C1 segment of cervical spinal cord (tissue), 14 donors: Measurements from ENCODE around the gene FYCO1.

ENCODE experiments used
- DNase-seq, 14 donors: peaks; one replicate each; lab custom pipeline; 2025; lab: John Stamatoyannopoulos, UW

The FYCO1 gene

DNA sequence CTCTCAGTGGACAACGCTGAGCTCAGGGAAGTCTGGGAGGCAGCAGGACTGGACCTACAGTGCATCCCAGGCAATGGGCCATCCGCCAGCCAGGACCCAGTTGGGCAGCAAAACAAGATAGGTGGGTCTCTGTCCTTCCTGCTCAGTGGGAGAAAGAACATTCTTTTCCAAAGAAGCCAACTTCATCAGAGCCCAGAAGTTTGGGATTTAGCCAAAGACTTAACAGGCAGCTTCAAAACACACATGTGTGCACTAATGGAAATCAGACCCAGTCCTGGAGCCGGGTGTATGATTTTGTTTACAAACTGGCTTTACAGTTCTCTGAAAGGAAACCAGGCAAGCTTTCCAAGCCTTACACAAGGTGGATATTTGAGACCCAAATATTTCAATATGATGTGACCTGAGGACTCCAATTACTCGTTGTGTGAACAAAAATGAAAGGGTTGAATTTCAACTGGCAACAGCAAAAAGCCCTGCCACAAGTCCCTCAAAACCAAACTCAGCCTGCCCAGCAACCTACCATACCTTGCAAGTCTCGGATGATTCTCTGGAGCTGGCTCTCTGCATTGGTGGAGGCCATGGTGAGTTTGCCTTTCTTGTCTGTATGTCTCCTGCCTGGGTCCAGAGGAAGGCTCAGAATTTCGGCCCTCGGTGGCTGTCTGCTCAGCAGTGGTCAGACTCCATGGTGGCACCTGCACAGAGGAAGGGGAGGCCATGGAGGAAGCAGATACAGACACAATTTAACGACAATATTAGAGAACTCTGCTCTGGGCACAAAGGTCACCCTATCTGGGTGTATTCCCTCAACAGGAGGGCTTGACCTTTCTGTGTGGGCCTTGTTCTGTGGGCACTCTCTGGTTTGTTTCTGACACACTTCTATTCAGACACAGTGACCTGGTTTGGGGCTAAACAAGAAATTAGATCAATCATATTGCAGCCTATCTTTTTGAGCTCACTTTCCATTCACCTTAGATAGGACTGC is 11.0 kb downstream of the FYCO1 start:
- no peak for DNase-seq

DNA sequence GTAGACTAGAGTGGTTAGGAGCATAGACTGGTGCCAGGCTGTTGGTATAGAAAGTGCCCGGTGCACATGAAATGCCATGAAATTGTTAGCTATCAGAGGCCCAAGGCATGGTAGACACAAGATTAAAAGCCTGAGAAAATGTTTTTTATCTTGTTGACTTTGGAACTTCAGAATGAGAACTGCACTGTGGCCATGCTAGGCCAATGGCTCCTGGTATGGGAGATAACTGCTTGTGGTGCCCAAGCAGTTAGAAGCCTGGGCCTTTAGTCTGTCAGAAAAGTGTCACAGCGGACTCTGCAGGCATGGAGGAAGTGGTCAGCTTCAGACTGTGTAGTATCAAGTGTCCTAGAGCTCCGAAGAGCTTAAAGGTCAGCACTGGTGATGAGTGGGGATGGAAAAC is 11.9 kb downstream of the FYCO1 start:
- no peak for DNase-seq

DNA sequence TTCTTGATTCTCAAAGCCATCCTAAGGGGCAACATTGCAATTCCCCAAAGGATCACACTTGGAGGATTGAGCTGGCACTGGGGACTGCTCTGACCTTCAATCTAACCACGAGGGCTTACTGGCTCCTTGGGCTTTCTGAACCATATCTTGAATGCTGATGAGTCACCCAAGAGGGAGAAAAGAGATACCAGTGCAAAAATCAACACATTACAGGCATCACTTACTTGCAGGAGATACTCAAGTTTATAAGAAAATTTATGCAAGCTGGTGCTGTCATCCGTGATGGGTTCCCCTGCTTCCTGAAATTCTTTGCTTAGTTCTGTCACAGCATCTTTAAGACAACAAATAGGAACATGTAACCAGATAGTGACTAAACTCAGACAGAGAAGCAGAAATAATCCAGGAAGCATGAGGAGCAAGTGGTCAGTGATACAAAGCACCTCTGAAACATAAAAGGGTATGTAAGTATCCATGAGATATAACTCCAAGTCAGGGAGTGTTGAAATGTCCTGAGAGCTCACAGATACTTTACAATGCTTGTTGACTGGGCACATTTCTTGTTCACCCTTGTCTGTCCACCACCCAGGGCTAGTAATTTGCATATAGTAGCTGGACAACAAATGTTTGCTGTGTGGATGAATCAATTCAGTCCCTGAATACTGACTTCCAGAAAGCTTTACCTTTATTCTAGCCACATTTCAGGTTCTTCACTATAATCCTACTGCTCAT is 14.1 kb downstream of the FYCO1 start:
- no peak for DNase-seq

DNA sequence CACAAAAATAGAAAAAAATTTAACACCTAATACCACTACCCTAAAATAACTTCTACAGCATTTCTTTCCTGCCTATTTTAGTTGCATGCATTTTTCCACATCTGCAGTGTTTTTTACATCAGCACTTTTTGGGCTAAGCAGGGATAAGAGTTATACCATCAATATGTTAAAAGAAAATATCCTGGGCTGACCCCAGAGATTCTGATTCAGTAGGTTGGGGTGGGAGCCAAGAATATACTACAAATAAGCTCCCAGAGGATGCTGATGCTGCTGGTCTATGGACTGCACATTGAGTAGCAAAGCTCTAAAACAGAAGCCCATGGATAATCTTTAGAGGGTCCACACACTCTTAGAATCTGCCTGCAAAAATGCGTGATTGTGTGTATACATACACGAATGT is 14.8 kb downstream of the FYCO1 start:
- no peak for DNase-seq

DNA sequence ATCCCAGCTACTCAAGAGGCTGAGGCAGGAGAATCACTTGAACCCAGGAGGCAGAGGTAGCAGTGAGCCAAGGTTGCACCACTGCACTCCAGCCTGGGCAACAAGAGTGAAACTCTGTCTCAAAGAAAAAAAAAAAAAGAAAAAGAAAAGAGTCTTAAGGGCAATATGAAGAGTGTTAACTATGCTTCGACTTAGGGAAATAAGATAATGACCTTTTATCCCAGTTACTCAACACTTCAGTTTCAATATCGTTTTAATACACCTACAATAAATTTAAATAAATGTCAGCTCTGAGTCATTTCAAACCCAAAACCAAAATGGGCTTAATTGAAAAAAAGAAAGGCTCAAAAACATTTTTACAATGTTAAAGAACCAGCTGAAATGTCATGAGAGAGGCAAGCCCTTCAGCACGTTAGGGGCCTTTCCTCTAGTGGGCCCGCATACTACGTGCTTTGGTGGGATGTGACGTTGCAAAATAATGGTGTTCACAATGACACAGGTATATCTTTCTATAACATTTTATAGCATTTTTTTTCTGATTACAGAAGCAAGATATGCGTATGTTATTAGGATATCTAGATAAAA is 15.3 kb downstream of the FYCO1 start:
- no peak for DNase-seq

DNA sequence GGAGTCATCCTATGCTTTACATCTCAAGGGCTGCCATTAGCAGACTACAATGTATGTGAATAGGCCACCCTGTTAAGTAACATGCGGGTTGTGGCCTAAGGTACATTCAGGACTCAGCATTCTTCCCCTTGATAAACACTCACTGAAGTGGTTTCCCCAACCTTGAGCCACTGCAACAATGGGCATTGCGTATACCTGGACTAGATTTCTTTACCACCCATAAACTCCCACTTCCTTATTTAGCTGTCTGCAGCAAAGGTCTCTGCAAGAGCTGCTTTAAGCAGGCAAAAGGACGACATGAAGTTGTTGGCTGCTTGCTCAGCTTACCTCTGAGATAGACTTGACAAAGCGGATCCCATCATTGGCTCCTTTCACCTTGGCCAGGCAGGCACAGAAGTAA is 16.2 kb downstream of the FYCO1 start:
- DNase-seq, result no peak

DNA sequence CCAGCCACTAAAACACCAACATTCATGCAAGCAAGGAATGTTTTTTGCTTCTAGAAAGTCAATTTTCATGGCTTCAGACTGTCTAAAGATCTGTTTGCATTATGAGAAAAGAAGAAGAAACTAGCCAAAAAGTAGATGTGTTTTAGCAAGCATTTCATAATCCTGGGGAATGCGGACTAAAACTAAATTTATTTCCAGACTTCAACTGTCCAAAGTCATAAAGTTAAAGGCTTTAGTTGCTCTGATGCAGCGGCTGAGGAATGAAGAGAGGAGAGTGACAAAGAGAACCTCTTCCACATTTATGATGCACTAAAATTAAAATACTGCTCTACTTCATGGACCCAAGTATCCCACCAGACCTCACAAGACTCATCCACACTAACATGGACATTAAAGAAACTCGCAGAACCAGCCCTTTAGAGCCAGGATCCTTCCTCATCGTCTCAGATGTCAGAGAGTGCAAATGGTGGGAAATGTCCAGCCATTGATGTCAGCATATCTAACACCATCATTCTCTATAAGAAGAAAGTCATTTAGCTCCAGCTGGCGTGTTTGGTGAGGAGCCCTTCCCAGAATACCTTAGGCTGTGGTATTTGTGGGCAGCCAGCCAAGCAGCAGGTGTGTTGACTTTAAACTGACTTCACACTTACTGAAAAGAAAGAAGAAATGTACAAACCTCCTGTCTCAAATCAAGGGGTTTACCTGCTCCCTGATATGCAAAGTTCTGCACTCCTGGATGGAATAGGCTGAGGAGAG is 17.4 kb downstream of the FYCO1 start:
- DNase-seq, result no peak

DNA sequence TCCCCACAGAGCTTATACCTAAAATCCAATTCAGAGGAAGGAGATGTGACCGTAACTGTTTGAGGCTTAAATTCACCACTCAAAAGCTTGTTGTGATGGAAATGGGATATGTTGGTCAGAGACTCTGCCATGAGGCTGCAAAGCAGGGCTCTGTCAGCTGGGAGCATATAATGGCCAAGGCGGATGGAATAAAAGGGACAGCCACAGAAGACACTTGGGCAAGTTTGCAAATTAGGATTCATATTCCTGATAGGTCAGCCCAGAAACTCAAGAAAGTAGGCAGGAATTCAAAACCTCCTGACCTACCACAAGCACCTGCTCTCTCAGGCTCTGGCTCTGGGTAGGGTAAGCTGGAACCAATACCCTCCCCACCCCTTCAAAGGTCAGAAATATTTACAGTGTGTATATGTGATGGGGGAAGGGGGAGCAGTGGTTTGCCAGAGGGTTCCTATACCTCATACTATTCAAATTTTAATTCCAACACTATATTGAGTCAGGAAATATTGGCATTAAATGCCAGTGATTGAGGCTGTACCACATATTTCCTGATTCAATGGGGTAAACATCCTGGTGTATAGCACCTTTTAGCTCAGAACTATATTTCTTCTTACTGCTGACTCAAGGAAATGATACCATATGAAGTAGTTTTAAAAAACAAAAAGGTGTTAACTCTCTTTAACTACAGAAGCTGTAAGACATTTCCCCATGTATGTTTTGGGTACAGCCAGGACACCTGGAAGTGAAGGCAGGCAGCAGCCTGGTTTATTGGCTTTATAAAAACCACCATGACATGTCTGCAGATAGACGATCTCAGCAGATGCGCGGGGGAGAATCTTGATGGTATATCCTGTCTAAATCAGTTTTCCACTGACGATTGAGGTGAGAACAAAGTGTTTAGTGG is 19.2 kb downstream of the FYCO1 start:
- no peak for DNase-seq

DNA sequence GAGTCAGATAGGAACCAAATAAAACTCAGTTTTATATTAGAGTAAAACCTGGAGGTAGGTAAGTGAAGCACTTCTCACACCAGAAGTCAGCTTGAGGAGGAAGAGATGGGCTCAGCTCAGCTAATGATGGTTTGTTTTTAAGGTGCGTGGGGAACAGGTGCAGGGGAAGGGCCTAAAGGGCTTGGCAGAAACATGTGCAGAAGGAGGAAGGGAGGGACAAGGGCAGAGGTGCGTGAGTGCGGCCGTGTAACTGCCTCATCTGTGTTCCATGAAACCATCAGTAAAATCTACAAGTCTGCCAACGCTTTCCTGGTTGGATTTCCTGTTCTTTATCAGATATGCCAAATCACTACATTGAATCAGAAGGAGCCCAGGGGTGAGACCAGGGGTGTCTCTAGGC is 19.9 kb downstream of the FYCO1 start:
- no peak for DNase-seq

DNA sequence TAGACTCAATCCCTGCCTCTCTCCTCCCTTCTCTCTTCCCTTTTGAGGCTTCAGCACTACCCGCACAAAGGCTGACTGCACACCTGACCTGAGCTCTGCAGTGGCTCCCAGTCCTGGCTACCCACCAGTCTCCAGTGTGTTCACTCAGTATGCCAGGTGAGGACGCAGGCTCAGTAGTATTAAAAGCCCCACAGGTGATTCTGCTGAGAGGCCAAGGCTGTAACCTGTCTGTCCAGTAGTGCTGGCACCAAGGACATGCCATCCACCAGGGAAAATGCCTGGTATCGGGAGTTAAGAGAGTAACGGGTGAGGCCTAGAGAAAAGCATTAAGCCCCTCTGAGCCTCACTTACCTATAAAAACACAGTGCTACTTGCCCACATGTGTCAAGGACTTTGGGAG is 20.9 kb downstream of the FYCO1 start:
- DNase-seq, result no peak

DNA sequence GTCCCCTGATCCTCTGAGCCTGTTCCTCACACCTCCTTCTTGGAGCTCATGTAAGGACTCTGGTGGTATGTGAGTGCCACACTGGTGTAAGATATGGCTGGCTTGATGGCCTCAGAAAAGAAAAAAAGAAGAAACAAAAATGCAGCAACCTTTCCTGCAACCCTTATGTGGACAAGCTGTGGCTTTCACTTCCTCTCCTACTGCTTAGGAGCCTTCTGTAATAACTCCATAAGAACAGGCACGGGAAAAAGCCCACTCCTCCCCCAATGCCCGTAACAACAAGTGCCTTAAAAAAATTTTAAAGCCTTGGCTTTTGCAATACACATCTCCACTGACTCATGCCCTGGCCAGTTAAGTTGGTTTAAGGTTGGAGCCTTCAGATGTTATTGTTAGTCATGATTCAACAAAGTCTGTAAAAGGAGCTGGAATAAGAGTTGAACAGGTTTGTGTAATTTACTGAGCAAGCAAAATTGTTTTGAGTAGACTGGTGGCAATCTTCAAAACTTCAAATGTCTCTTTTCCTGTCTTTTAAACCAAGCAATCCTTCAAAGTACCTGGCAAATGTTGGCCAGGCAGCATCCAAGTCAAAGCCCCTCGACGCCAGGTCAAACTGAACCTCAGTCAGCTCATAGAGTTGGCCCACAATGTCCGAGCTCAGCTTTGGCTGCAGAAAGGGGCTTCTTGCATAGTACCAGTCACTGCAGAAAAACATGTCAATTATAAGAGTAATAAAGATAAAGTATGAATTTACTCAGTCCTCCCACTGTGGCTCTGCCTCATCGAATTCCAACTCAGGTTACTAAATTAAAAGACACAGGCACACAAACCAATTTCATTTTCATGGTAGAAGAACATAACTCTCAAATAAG is 22.9 kb downstream of the FYCO1 start:
- no peak for DNase-seq

DNA sequence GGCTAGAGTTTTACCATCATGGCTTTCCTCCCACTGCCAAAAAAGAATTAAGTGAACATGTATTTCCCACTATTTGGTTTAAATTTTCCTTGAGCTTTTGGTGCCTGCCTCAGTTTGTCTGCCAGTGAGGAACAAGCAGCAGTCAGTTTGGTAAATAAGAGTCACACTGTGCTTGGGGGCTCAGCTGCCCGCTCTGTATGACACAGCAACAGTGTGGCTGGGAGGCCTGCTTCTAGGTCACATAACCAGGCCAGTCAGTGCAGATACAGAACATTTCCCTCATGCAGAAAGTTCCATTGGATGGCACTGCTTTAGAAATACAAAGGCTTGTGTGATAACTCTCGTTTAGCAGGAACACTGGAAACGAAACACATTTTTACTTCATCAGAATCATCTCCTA is 25.7 kb downstream of the FYCO1 start:
- DNase-seq, result peak in 2 of 14 donors; percentile 21 to 24

DNA sequence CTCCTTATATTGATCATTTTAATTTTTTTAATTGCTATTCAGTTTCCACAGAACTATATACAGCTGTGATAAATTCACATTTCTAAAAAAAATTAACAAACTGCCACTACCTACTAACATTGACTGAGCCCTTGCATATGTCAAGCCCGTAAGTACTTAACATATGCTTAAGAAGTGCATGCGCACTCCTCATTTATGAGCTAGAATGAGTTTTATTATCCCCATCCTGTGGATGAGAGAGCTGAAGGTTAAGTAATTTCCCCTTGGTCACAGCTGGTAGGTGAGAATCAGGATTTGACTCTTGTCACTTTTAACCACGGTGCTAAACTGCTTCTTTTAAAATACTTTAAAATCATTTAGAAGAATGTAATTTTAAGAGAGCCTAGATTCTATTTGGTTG is 26.5 kb downstream of the FYCO1 start:
- no peak for DNase-seq

DNA sequence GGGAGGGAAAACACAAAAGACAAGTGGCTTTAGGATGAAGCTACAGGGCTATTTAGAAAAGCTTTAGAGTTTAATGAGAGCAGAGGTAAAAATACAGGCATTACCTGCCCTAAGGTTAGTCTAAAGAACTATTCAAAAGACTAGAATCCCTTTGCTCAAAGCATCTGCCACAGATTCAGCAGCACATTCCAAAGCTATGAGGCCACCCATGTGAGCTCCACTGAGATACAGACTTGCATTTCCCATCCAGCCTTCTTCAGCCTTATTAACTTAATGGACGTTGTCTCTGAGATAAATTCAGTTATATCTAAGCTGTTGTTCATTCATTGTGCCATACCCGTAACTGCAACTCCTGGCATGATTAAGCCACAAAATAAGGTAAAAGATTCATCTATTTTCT is 26.9 kb downstream of the FYCO1 start:
- no peak for DNase-seq

DNA sequence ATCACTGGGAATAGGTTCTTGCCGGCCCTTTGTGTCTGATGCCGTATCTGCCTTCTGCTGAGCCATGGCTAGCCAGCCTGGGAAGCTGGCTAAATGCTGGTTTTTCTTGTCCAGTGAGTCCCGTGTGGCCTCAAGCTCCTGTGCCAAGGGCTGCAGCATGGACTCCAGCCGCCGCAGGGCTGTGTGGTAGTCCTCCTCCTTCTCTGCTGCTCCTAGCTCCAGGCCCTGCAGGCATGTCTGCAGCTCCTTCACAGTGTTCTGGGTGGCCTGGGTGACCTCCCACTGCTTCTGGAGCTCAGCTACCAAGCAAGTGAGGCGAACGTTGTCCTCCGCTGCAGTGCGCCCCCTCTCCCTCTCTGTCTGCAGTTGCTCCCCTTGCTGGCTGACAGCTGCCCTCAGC is 27.5 kb downstream of the FYCO1 start:
- no peak for DNase-seq

DNA sequence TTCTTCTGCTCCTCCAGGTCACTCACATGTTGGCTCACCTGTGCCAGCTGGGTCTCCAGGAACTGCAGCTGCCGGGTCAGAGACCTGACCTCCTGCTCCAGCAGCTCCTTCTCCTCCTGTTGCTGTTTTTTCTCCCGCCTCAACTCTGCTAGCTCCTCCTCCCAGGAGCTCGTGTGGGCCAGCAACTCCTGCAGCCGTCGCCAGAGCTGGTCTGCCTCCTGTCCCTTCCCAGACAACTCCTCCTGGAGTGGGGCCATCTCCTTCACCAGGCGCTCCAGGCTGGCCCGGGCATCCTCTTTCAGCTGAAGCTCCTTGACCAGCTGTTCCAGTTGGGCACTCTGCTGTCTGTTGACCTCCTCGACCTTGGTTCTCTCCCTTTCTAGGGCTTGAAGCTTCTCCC is 27.9 kb downstream of the FYCO1 start:
- DNase-seq, result peak in 2 of 14 donors; percentile 15 to 17

DNA sequence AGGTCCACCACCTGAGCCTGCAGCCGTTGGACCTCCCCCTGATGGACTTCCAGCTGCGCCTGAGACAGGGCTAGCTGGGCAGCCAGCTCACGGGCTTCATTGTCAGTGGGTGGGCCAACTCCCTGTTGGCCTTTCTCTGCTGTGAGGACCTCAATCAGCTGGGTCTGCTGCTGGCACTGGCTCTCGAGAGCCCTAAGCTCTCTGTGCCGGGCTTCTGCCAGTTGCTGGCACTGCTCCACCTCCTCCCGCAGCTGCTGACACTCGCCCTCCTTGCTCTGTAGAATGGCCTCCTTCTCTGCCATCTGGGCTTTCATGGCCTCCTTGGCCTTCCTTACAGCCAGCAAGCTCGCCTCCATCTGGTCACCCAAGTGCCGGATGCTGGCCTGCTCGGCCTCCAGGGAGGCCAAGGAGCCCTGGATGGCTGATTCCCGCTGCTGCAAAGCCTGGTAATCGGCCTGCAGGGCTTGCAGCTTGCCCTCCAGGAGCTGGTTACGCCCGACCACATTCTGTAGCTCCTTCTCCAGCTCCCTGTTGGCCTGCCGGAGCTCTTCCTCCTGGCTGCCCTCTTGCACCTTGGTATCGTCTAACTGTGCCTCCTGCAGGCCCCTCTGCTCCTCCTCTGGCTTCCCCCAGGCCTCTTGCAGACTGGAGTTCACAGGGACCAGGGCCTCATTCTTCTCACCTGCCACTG is 28.5 kb downstream of the FYCO1 start:
- peak in 12 of 14 donors; percentile 13 to 75 (median 41) for DNase-seq

DNA sequence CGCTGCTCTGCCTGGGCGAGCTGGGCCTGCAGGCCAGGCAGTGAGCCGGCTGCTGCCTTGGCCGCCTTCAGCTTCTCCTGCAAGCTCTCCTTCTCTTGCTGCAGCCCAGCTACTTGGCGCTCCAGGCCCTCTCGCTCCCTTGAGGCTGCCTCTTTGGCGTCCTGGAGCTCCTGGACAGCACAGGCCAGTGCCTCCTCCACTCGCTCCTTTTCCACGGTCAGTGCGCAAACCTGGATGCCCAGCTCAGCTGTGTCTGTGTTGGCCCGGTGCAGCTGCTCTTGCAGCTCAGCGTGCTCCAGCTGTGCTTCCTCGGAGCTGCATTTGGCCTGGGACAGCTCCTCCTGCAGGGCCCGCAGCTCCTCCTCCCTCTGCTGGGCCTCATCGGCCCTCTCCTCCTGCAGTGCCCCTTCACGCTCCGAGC is 29.2 kb downstream of the FYCO1 start:
- DNase-seq, result no peak

DNA sequence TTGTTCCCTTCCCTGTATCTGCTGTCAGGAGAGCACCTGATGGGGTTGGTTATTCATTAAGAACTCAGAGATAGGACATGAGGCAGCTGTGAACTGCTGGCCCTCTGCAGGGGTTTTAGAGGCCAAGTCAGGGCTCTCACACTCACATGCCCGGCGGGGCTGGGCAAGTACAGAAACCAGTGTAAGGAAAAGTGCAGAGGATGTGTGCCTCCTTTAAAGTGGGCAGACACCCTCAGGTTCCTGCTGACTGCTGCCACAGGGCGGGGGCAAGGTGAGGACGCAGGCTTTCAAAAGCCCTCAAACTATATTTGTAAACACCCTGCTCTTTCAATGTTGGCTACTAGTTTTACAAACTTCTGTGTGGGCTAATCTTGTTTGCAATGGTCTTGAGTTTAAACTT is 30.0 kb downstream of the FYCO1 start:
- DNase-seq, result no peak
